ENCODE measurements around the gene ESRRA. TPM values are rescaled to one million over a fixed set of nuclear protein-coding genes. Genes with fewer than 3 reads are reported as not detected.
"Not testable (repeated sequence)": the region's sequence is repeated elsewhere in the genome, so short reads cannot be mapped to it uniquely, and the experiment has no call there.

Gene ESRRA
- total RNA-seq, 4 donors from 2014 or later: 151 to 460 (median 341) TPM

DNA sequence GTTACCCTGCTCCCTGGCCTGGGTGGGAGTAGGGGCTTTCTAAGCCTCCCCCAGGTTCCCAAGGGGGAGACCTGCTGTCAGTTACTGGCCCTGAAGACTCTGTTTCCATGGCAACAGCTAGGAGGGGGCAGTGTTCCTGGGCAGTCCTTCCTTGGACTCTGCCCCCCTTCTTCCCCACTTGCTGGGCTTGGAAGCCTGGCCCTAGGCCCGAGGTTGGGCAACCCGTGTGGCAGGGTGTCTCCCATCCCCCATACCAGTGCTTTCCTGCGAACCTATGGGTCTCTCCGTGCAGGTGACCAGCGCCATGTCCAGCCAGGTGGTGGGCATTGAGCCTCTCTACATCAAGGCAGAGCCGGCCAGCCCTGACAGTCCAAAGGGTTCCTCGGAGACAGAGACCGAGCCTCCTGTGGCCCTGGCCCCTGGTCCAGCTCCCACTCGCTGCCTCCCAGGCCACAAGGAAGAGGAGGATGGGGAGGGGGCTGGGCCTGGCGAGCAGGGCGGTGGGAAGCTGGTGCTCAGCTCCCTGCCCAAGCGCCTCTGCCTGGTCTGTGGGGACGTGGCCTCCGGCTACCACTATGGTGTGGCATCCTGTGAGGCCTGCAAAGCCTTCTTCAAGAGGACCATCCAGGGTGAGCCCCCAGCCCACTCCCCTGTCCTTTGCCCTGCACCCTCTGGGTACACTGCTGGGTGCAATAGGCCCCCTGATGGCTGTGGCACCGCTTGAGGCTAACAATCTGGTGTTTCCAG lies 1.7 kb downstream of the ESRRA start:
- peaks cover 0 to 13% (median 0%) of the 10 kb centered on the region in 3 donors for H3K36me3 ChIP-seq
- peak overlapping the region; percentile 82 to 97 (median 92) for H3K4me3 ChIP-seq
- no peaks in the 10 kb centered on the region for H3K27me3 ChIP-seq
- peak in 2 of 3 donors; percentile 69 to 78 for DNase-seq
- no peaks in the 10 kb centered on the region for H3K9me3 ChIP-seq
- peak overlapping the region; percentile 85 to 100 (median 96) for H3K27ac ChIP-seq
- TF ChIP-seq, protein P1, sequence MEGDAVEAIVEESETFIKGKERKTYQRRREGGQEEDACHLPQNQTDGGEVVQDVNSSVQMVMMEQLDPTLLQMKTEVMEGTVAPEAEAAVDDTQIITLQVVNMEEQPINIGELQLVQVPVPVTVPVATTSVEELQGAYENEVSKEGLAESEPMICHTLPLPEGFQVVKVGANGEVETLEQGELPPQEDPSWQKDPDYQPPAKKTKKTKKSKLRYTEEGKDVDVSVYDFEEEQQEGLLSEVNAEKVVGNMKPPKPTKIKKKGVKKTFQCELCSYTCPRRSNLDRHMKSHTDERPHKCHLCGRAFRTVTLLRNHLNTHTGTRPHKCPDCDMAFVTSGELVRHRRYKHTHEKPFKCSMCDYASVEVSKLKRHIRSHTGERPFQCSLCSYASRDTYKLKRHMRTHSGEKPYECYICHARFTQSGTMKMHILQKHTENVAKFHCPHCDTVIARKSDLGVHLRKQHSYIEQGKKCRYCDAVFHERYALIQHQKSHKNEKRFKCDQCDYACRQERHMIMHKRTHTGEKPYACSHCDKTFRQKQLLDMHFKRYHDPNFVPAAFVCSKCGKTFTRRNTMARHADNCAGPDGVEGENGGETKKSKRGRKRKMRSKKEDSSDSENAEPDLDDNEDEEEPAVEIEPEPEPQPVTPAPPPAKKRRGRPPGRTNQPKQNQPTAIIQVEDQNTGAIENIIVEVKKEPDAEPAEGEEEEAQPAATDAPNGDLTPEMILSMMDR (IDR thresholded peaks at IDR 0.05): no peak
- H3K4me1 ChIP-seq: peaks cover 3 to 34% (median 13%) of the 10 kb centered on the region in 4 donors

GRCh38 chr11:64307795-64308194 lies 2.5 kb downstream of the ESRRA start:
- not testable (repeated sequence) for H3K9me3 ChIP-seq, DNase-seq, H3K27me3 ChIP-seq
- Histone ChIP-seq H3K36me3 (peaks cover 0 to 16% (median 0%) of the 10 kb centered on the region in 3 donors), H3K4me1 (peaks cover 3 to 40% (median 13%) of the 10 kb centered on the region in 4 donors), H3K27ac (peak overlapping the region in 3 of 4 donors; percentile 85 to 100 (median 98)), H3K4me3 (peak overlapping the region in 2 of 4 donors; percentile 96 to 97)

DNA sequence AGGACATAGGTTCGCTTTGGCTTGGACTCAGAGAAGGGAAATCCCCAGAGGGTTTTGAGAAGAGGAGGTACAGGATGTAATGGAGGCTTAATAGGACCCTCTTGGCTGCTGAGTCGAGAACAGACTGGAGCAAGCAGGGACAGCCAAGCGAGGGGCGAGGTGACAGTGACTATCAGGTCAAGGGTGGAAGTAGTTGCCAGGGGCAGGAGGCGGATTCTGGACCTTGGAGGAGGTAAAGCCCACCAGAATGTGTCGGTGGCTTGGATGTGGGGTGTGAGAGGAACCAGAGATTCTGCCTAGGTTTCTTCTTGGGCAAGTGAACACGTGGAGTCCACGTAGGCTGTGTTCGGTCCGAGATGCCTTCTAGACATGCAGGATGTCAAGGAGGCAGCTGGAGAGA lies 7.6 kb downstream of the ESRRA start:
- Histone ChIP-seq H3K4me1 (peaks cover 0 to 54% (median 0%) of the 10 kb centered on the region in 4 donors), H3K27me3 (no peaks in the 10 kb centered on the region), H3K36me3 (peaks cover 0 to 41% (median 0%) of the 10 kb centered on the region in 3 donors), H3K27ac (peak overlapping the region in 3 of 4 donors; percentile 38 to 70 (median 55)), H3K4me3 (no peak overlapping the region), H3K9me3 (no peaks in the 10 kb centered on the region)
- no peak for DNase-seq
- TF ChIP-seq POLR2A (IDR thresholded peaks at IDR 0.05): no peak
- TF ChIP-seq, protein P1 (IDR thresholded peaks at IDR 0.05): no peak

DNA sequence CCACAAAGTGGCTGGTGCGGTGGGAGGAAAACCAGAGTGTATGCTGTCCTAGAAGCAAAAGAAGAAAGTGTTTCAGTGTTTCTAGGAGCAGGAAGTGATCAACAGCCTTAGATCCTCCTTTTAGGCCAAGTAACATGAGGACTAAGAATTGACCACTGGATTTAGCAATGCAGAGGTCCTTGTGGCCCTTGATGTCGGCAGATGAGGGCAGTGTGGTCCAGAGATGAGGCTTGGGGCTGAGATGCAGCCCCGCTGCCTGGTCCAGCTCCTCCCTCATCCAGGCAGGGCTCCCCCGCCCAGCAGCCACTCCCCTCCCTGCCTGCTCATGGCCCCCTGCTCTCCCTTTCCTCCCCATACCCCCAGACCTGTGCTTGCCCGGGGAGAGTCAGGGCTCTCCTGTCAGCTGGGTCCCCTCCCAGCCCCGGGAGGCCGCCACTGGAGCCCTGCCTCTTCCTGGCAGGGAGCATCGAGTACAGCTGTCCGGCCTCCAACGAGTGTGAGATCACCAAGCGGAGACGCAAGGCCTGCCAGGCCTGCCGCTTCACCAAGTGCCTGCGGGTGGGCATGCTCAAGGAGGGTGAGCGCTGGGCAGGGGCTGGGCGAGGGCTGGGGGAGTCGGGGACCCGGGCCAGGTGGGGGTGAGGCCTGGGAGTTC lies 8.3 kb downstream of the ESRRA start:
- Histone ChIP-seq H3K36me3 (peaks cover 0 to 36% (median 0%) of the 10 kb centered on the region in 3 donors), H3K27ac (peak overlapping the region; percentile 31 to 70 (median 46)), H3K4me1 (peaks cover 0 to 54% (median 0%) of the 10 kb centered on the region in 4 donors), H3K27me3 (no peaks in the 10 kb centered on the region), H3K4me3 (peak overlapping the region in 1 of 4 donors; percentile 18), H3K9me3 (no peaks in the 10 kb centered on the region)
- no peak for DNase-seq
- TF ChIP-seq, protein P1 (IDR thresholded peaks at IDR 0.05): no peak
- no peak for TF ChIP-seq POLR2A (IDR thresholded peaks at IDR 0.05)

- Histone ChIP-seq H3K9me3 (no peaks in the 10 kb centered on the region), H3K27me3 (no peaks in the 10 kb centered on the region), H3K4me1 (peaks cover 0 to 58% (median 4%) of the 10 kb centered on the region in 4 donors), H3K4me3 (peak overlapping the region in 1 of 4 donors; percentile 18), H3K36me3 (peaks cover 0 to 36% (median 0%) of the 10 kb centered on the region in 3 donors), H3K27ac (peak overlapping the region; percentile 31 to 70 (median 46))
- no peak for DNase-seq
- TF ChIP-seq, protein P1 (IDR thresholded peaks at IDR 0.05): peak in 1 of 6 experiments; percentile 4
- no peak for TF ChIP-seq POLR2A (IDR thresholded peaks at IDR 0.05)
Observed at GRCh38 chr11:64314146-64314804, 9.0 kb downstream of the ESRRA start.

Data from Peyer's patch (tissue), 4 donors.